Amniotic stem cell (primary cell): ENCODE measurements around the gene PRRT1.
"Not testable (repeated sequence)": the region's sequence is repeated elsewhere in the genome, so short reads cannot be mapped to it uniquely, and the experiment has no call there.

Experiments used
- DNase-seq: peaks from one replicate; lab custom pipeline; 2025; lab: John Stamatoyannopoulos, UW

PRRT1 gene

GRCh38 chr6:32151863-32152768 lies at the start of gene PRRT1:
Gene PRRT1, minus strand, starts transcription at chr6:32151939. Its CDS starts 112 bp downstream, at chr6:32151827.
- no peak for DNase-seq

GRCh38 chr6:32200711-32201475 lies 49.2 kb upstream of the PRRT1 start:
- no peak for DNase-seq

DNA sequence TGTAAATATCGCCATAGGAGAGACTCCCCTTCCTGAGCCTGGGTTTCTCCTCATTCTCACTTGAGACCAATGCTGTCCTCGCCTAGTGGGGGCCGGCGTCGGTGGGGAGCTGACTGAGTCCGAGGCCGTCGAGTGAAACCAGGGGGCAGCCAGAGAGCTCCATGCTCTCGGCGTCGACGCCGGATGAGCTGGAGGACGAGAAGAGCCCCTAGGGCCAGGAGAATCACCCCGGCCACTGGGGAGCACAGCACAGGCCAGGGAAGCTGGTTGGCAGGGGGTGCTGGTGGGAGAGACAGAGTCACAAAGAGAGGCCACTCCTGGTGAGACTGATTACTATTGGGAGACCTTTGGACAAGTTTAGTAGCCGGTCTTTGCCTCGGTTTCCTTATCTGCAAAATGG lies 47.1 kb upstream of the PRRT1 start:
- no peak for DNase-seq

GRCh38 chr6:32198345-32198696 lies 46.6 kb upstream of the PRRT1 start:
- no peak for DNase-seq

DNA sequence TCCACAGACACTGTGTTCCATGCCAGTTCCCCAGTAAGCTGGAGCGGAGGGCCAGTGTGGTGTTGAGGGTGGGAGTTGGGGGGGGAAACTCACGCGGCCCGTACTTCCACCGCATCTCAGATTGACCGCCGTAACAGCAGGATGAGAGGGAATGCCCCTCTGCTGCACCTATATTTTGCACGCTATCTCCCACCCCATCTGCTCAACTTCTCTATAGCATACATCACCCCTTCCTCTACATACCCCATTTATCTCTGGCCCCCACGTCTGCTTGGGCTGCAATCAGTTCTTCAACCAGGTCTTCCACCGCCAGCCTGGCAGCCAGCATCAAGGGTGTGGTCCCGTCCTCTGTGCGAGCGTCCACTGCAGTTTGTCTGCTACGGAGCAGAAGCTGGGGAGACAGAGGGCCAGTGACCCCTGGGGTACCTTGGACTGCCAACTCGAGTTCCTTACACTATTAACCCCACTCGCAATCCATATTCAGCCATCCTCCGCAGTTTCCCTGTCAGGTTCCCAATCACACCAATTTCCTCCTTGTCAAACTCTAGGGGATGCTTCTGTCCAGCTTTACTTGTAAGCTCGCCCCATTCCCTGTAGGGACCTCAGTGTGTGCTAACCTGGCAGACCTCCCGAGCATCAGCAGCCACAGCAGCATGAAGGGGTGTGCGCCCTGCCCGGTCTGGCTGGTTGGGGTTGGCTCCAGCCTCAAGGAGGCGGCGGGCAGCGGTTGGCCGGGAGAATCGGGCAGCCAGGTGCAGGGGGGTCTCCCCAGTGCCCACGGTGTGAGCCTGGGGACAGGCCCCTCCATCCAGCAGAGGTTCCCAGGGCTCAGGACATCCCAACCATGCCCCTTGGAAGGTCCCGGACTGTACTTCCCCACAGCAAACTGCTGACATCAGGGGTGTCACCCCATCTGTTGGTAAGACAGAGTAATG lies 45.2 kb upstream of the PRRT1 start:
- no peak for DNase-seq

- peak; percentile 23 for DNase-seq
Measured at GRCh38 chr6:32195902-32196681, 44.4 kb upstream of the PRRT1 start.

DNA sequence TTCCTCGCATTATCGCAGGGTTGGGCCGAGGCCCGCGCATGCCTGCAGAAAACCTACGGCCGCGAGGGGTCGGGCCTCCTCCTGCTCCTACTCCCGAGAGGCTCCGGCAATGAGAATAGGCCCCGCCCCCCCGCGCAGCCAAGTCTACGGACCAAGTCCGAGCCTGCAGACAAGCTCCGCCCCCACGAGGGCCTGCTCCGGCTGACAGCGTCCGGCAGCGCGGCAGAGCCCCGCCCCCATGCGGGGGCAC lies 43.8 kb upstream of the PRRT1 start:
- DNase-seq = peak; percentile 98

GRCh38 chr6:32194825-32195651 lies 43.3 kb upstream of the PRRT1 start:
- peak; percentile 45 for DNase-seq

DNA sequence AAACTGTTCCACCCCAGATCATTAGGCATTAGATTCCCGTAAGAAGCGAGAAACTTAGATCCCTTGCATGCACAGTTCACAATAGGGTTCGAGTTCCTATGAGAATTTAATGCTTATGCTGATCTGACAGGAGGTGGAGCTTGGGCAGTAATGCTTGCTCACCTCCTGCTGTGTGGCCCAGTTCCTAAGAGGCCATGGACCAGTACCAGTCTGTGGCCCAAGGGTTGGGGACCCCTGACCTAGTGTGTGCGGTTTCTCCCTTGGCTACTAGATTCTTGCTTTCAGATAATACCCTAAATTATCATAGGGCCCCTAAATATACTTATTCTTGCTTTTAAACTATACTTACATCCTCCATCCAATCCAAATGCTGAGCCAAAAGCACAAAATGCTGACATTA lies 42.6 kb upstream of the PRRT1 start:
- no peak for DNase-seq

GRCh38 chr6:32193096-32193495 lies 41.4 kb upstream of the PRRT1 start:
- DNase-seq = not testable (repeated sequence)

- DNase-seq = no peak
Measured at GRCh38 chr6:32192608-32193039, 40.9 kb upstream of the PRRT1 start, which contains the start of gene GPSM3. Gene GPSM3, minus strand, starts transcription at chr6:32192643. Its CDS starts 130 bp downstream, at chr6:32192513.

DNA sequence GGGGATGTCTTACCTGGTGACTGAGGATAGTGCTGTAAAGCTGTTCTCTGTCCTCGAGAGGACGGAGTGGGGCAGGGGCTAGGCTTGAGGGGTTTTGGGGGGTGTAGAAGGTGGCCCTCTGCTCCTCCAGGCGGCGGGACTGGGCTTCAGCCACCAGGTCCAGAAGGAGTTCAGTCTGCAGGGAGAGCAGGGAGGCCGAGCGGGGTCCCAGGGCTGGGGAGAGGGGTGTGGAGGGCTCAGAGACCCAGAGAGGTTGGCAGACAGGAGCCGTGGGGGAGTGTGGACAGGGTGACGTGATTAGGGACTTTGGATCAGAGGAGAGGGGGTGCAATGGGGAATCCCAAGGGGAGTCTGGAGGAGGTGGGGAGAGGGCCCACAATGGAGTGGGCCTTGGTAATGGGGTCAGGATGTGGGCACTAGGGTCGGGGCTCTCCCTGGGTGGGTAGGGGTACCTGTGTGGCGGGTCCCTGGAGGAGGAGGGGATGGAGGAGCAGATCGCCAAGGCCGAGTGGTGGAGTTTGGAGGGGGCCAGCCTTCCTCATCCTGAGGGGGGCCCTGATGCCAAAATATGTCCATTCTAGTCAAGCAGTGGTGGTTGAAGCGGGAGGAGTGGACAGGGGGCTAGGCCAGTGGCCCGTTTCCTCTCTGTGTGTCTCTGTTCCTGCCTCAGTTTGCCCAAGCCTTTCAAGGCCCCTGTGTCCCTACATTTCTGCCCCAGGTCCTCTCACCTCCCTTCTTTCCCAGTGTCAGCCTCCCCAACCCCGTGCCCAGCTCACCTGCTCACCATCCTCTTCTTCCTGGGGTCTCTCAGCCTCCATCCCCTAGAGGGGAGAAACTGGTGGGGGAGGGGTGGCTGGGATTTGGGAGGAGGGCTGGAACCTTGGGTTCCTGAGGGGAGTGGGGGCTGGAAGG lies 40.2 kb upstream of the PRRT1 start:
- no peak for DNase-seq

- DNase-seq = no peak
Measured at GRCh38 chr6:32190911-32191677, 39.4 kb upstream of the PRRT1 start.

DNA sequence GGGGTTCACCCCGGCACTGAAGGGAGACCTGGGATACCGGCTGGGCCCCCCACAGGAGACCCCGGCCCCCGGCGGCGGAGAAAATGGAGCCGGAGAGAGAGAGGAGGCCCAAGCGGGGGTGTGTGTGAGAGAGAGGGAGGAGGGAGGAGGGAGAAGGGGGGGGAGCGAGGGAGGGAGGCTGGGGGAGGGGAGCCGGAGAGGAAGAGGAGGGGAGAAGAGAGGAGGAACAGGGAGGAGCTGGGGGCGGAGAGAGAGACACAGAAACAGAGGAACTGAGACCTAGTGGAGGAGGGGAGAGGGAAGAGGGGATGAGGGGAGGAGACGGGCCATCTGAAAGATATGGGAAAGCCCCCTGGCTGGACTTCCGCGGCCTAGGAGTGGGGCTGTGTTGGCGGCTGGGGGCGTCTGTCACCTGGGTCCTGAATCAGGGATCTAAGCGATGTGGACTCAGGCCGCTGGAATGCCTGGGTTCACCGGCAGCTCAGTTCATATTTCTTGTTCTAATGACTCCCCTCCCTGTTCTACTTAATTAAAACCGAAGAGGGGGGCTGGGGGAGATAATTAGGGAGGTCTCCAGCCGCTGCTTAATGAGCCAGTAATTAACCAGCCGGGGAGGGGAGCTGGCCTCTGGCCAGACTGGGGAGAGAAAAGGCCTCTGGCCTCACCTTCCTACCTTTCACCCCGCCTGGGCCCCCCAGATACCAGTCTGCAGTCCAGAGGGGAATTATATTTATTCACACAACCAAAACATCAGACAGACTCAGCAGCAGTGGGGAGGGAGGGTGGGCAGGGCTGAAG lies 38.5 kb upstream of the PRRT1 start, which contains the start of gene PBX2:
PBX2 (minus strand) TSS at position 149 of the 798 bp plus-strand sequence. CDS start 287 bp downstream, outside the sequence.
- DNase-seq = peak; percentile 81

DNA sequence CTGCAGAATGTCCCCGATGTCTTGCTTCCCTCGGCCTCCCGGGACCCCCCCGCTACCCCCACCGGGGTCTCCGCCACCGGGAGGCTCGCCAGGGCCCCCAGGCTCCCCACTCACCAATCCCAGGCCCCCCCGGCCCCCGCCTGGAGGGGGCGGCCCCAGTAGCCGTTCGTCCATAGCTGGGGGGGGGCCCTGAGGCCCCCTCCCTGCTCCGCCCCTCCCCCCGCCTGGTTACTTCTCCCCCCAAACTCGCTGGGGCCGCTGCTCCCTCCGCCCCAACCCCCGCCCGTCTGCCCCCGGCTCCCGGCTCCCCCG lies 38.0 kb upstream of the PRRT1 start:
- DNase-seq = no peak

GRCh38 chr6:32189069-32189741 lies 37.5 kb upstream of the PRRT1 start:
- DNase-seq = no peak

- no peak for DNase-seq
Measured at GRCh38 chr6:32188381-32189068, 36.8 kb upstream of the PRRT1 start.
